ENCODE measurements around the gene PPAT. TPM values are rescaled to one million over a fixed set of nuclear protein-coding genes. Genes with fewer than 3 reads are reported as not detected.

Gene PPAT
- total RNA-seq, 3 donors from 2014 or later: 4.7 to 7.9 (median 7.5) TPM

GRCh38 chr4:56356650-56357049, 78.8 kb downstream of the PPAT start:
- intact Hi-C loops (cut with DNase I, micrococcal nuclease): no loop called here
- Histone ChIP-seq H3K9me3 (no peaks in the 10 kb centered on the region), H3K4me3 (no peak overlapping the region), H3K36me3 (ENCODE audit: low read depth) (no peaks in the 10 kb centered on the region), H3K4me1 (ENCODE audit: low read depth) (no peaks in the 10 kb centered on the region)
- no peak for ATAC-seq
- TF ChIP-seq CTCF (IDR thresholded peaks at IDR 0.05): no peak
- DNase-seq: no peak

DNA sequence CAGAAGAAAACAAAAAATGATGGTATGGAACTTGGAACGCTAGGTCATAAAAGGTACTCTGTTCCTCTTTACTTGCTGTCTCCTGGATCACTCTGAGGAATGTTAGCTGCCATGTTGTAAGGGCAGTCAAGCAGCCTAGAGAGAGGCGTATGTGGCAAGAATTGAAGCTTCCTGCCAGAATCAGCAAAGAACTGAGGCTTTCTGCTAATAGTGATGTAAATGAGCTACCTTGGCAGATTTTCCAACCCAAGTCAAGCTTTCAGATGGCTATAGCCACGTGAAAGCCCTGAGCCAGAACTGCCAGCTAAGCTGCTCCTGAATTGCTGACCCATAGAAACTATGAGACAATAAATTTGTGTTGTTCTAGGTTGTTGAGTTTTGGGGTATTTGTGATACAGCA, 86.8 kb downstream of the PPAT start:
- intact Hi-C loops (cut with DNase I, micrococcal nuclease): no loop called here
- ATAC-seq (no peak), DNase-seq (no peak)
- TF ChIP-seq CTCF (IDR thresholded peaks at IDR 0.05): no peak
- Histone ChIP-seq H3K36me3 (ENCODE audit: low read depth) (no peaks in the 10 kb centered on the region), H3K9me3 (no peaks in the 10 kb centered on the region), H3K4me3 (no peak overlapping the region), H3K4me1 (ENCODE audit: low read depth) (no peaks in the 10 kb centered on the region)

DNA sequence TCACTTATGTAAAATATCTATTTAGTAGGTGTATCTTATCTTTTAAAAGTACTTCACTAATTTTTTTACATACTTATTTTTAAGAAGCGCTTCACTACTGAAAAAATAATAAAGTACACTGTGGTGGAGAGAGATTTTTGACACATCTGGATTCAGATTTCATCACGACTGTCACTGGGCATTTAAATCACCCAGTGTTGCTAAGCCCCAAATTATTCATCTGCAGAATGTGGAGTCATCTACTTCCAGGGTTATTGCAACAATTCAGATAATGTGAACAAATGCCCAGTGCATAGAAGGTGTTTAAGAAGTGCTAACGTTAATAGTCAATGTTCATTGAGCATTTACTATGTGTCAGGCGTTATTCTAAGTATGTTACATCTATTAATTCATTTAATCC, 90.0 kb downstream of the PPAT start:
- no peak for TF ChIP-seq CTCF (IDR thresholded peaks at IDR 0.05)
- ATAC-seq (no peak), DNase-seq (no peak)
- H3K4me3 ChIP-seq: no peak overlapping the region
- H3K36me3 ChIP-seq (ENCODE audit: low read depth): no peaks in the 10 kb centered on the region
- intact Hi-C loops (cut with DNase I, micrococcal nuclease): no loop called here
- no peaks in the 10 kb centered on the region for H3K4me1 ChIP-seq (ENCODE audit: low read depth)
- H3K9me3 ChIP-seq: no peaks in the 10 kb centered on the region

Other genes with a start within 250 kb of the PPAT start
- 1 to 10 TPM; 8.9 to 9.6 (median 9.2) TPM for gene AASDH, start 48.1 kb downstream of the PPAT start, total RNA-seq
- 10 to 100 TPM; 31.3 to 60.8 (median 41.4) TPM for gene PAICS, start 645 bp upstream of the PPAT start, total RNA-seq
- gene SRP72, start 32.0 kb upstream of the PPAT start, total RNA-seq: 10 to 100 TPM; 54.8 to 68.8 (median 63.9) TPM
- under 1 TPM in 1 of 3 donors, not detected in 2; 0.28 TPM for gene ARL9, start 70.2 kb upstream of the PPAT start, total RNA-seq
- 1 to 10 TPM; 1.3 to 5.6 (median 1.9) TPM for gene HOPX, start 245.7 kb upstream of the PPAT start, total RNA-seq

Measured in mucosa of descending colon (tissue), 3 donors.